Astrocyte of the spinal cord (primary cell): ENCODE measurements around the gene CD40.

Experiments used
- DNase-seq: peaks from one replicate; pipeline ENCODE4 v3.0.0; 2011; ENCODE audit warnings: low read depth, low spot score
- H3K4me3 ChIP-seq: 2 replicates; pipeline ENCODE4 v1.5.1; 2011; ENCODE audit warnings: low read depth, mild to moderate bottlenecking, low read length, moderate library complexity
- CTCF ChIP-seq: IDR thresholded peaks from 2 replicates; pipeline ENCODE4 v1.5.1; 2012; ENCODE audit warnings: low read depth, mild to moderate bottlenecking, low read length, inconsistent platforms
- in situ Hi-C: cut with HindIII; loops from 2 replicates; pipeline ENCODE4 v1.10.0; 2017; ENCODE audit warnings: low sequenced_read_pairs

Gene CD40

GRCh38 chr20:46142124-46142523 is 24.0 kb downstream of the CD40 start:
- in situ Hi-C loops = no loop called here

GRCh38 chr20:46144432-46145025 is 26.4 kb downstream of the CD40 start:
- no peak for DNase-seq
- H3K4me3 ChIP-seq = no peak overlapping the region
- in situ Hi-C loops = no loop called here
- no peak for TF ChIP-seq CTCF

More at GRCh38 chr20:46142124-46142523, 24.0 kb downstream of the CD40 start:
- no peak for DNase-seq
- no peak overlapping the region for H3K4me3 ChIP-seq
- no peak for TF ChIP-seq CTCF

GRCh38 chr20:46145713-46146112 is 27.6 kb downstream of the CD40 start:
- in situ Hi-C loops = no loop called here
- TF ChIP-seq CTCF = no peak
- DNase-seq = no peak
- H3K4me3 ChIP-seq = no peak overlapping the region

GRCh38 chr20:46148313-46149208 is 30.4 kb downstream of the CD40 start:
- TF ChIP-seq CTCF = no peak
- in situ Hi-C loops = no loop called here
- no peak overlapping the region for H3K4me3 ChIP-seq
- DNase-seq = no peak

- TF ChIP-seq CTCF = no peak
- DNase-seq = no peak
- in situ Hi-C loops = no loop called here
- no peak overlapping the region for H3K4me3 ChIP-seq
These were observed 32.8 kb downstream of the CD40 start for GRCh38 chr20:46150943-46151342.

GRCh38 chr20:46151936-46152335 is 33.8 kb downstream of the CD40 start:
- peak; percentile 24 for TF ChIP-seq CTCF
- H3K4me3 ChIP-seq = no peak overlapping the region
- DNase-seq = no peak
- in situ Hi-C loops = no loop called here
